Astrocyte (in vitro differentiated cells and primary cell): ENCODE data around the gene CTXND2. TPM values are rescaled to one million over a fixed set of nuclear protein-coding genes. Genes with fewer than 3 reads are reported as not detected.

ENCODE experiments used
- DNase-seq: peaks from one replicate; pipeline ENCODE4 v3.0.0-alpha.2; 2010; ENCODE audit warnings: low read depth
- FAIRE-seq: peaks from 2 replicates; lab custom pipeline; 2011; peaks lifted over from hg19 to GRCh38; lab: Jason Lieb, UNC
- H2AFZ ChIP-seq: 2 replicates; pipeline ENCODE4 v1.6.0; 2012; ENCODE audit warnings: low read depth, low read length, inconsistent platforms
- H3K27ac ChIP-seq: 2 replicates; pipeline ENCODE4 v1.5.1; 2011; ENCODE audit warnings: low read depth, low read length, inconsistent platforms
- H3K27me3 ChIP-seq: 2 replicates; pipeline ENCODE4 v1.6.0; 2011; ENCODE audit warnings: low read length, inconsistent platforms; ENCODE audit not compliant: insufficient read depth
- H3K36me3 ChIP-seq: 2 replicates; pipeline ENCODE4 v1.5.1; 2011; ENCODE audit warnings: low read length, inconsistent platforms; ENCODE audit not compliant: insufficient read depth
- H3K4me1 ChIP-seq: 2 replicates; pipeline ENCODE4 v1.5.1; 2011; ENCODE audit warnings: low read length, inconsistent platforms; ENCODE audit not compliant: insufficient read depth
- H3K4me2 ChIP-seq: 2 replicates; pipeline ENCODE4 v1.6.0; 2012; ENCODE audit warnings: low read length, inconsistent platforms
- H3K4me3 ChIP-seq: 2 replicates; pipeline ENCODE4 v1.5.1; 2011; ENCODE audit warnings: low read depth, mild to moderate bottlenecking, low read length, inconsistent platforms; ENCODE audit not compliant: insufficient read depth
- H3K79me2 ChIP-seq: 2 replicates; pipeline ENCODE4 v1.6.0; 2012; ENCODE audit warnings: mild to moderate bottlenecking, low read length, inconsistent platforms; ENCODE audit not compliant: insufficient read depth
- H3K9ac ChIP-seq: 2 replicates; pipeline ENCODE4 v1.6.0; 2012; ENCODE audit warnings: mild to moderate bottlenecking, low read length, inconsistent platforms
- H3K9me3 ChIP-seq: 2 replicates; pipeline ENCODE4 v1.5.1; 2012; ENCODE audit warnings: low read depth, mild to moderate bottlenecking, low read length, inconsistent platforms; ENCODE audit not compliant: insufficient read depth
- H4K20me1 ChIP-seq: 2 replicates; pipeline ENCODE4 v1.6.0; 2012; ENCODE audit warnings: low read length, inconsistent platforms; ENCODE audit not compliant: insufficient read depth
- H3K27ac Mint-ChIP-seq: one replicate; pipeline ENCODE4 v1.8.0; 2021; ENCODE audit warnings: mild to moderate bottlenecking, mixed read lengths; ENCODE audit not compliant: unreplicated experiment
- H3K27me3 Mint-ChIP-seq: one replicate; pipeline ENCODE4 v1.8.0; 2021; ENCODE audit warnings: low read depth, mixed read lengths; ENCODE audit not compliant: unreplicated experiment
- H3K36me3 Mint-ChIP-seq: one replicate; pipeline ENCODE4 v1.8.0; 2021; ENCODE audit warnings: low read depth, mixed read lengths; ENCODE audit not compliant: unreplicated experiment
- H3K4me1 Mint-ChIP-seq: one replicate; pipeline ENCODE4 v1.8.0; 2021; ENCODE audit warnings: low read depth, mixed read lengths; ENCODE audit not compliant: unreplicated experiment
- H3K4me3 Mint-ChIP-seq: one replicate; pipeline ENCODE4 v1.8.0; 2021; ENCODE audit warnings: mild to moderate bottlenecking, moderate library complexity, mixed read lengths; ENCODE audit not compliant: unreplicated experiment
- H3K9me3 Mint-ChIP-seq: one replicate; pipeline ENCODE4 v1.8.0; 2021; ENCODE audit warnings: mild to moderate bottlenecking, mixed read lengths; ENCODE audit not compliant: unreplicated experiment
- EZH2 ChIP-seq: IDR thresholded peaks from 2 replicates; pipeline ENCODE4 v1.6.1; 2012; ENCODE audit warnings: mild to moderate bottlenecking, low read length, inconsistent platforms; ENCODE audit not compliant: insufficient read depth
- total RNA-seq: library from RNA; stranded (reverse); gene quantifications from 2 replicates; pipeline ENCODE4 v1.2.1, GENCODE V29; 2021
- TF ChIP-seq, protein P1 (sequence below): IDR thresholded peaks from 2 replicates; pipeline ENCODE4 v1.5.1; 2011; ENCODE audit warnings: low read depth, mild to moderate bottlenecking, inconsistent platforms, low read length, moderate library complexity; ENCODE audit not compliant: insufficient read depth

The CTXND2 gene
- total RNA-seq, 1 donor from 2014 or later = not detected

DNA sequence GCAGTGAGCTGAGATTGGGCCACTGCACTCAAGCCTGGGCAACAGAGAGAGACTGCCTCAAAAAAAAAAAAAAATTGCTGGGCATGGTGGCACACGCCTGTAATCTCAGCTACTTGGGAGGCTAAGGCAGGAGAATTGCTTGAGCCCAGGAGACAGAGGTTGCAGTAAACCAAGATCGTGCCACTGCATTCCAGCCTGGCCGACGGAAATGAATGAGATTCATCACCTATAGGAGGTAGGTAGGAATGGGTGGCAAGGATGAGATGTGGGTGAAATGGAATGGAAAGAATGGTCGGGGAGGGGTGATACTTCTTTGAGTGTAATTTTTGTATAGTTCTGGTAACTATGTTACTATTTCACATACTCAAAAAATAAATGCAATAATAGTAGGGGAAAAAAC is 15.4 kb downstream of the CTXND2 start:
- Histone ChIP-seq H3K4me3 (no peak overlapping the region), H3K36me3 (no peaks in the 10 kb centered on the region), H3K79me2 (no peaks in the 10 kb centered on the region), H3K4me2 (no peak overlapping the region), H2AFZ (no peak overlapping the region), H3K9ac (no peak overlapping the region), H3K27ac (no peak overlapping the region), H4K20me1 (no peaks in the 10 kb centered on the region), H3K4me1 (no peaks in the 10 kb centered on the region), H3K9me3 (no peaks in the 10 kb centered on the region), H3K27me3 (peaks cover 1% of the 10 kb centered on the region)
- no peaks in the 10 kb centered on the region for H3K27me3 Mint-ChIP-seq
- H3K36me3 Mint-ChIP-seq = no peaks in the 10 kb centered on the region
- DNase-seq = no peak
- H3K4me1 Mint-ChIP-seq = no peaks in the 10 kb centered on the region
- H3K4me3 Mint-ChIP-seq = no peak overlapping the region
- H3K9me3 Mint-ChIP-seq = no peaks in the 10 kb centered on the region
- TF ChIP-seq EZH2 = no peak
- TF ChIP-seq, protein P1, sequence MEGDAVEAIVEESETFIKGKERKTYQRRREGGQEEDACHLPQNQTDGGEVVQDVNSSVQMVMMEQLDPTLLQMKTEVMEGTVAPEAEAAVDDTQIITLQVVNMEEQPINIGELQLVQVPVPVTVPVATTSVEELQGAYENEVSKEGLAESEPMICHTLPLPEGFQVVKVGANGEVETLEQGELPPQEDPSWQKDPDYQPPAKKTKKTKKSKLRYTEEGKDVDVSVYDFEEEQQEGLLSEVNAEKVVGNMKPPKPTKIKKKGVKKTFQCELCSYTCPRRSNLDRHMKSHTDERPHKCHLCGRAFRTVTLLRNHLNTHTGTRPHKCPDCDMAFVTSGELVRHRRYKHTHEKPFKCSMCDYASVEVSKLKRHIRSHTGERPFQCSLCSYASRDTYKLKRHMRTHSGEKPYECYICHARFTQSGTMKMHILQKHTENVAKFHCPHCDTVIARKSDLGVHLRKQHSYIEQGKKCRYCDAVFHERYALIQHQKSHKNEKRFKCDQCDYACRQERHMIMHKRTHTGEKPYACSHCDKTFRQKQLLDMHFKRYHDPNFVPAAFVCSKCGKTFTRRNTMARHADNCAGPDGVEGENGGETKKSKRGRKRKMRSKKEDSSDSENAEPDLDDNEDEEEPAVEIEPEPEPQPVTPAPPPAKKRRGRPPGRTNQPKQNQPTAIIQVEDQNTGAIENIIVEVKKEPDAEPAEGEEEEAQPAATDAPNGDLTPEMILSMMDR = no peak
- no peak overlapping the region for H3K27ac Mint-ChIP-seq
- FAIRE-seq = no peak

DNA sequence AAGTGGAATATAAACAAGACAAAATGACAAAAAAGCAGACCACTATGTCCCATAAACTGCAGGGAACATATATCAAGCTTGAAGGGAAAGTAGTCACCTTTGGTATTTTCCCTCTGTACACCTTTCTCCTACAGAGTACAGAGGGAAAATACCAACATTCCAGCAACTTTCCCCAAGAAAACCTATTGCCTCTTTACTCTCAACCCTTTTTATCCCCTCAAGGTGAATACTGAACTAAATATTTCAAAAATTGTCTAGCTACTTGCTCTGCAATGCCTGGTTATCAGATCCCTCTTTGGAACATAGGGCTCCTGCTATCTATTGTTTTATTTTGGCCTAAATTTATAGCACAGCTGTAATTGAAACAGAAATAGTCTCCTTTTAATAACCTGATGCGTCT is 15.8 kb downstream of the CTXND2 start:
- Histone ChIP-seq H3K4me1 (no peaks in the 10 kb centered on the region), H3K9me3 (no peaks in the 10 kb centered on the region), H3K36me3 (no peaks in the 10 kb centered on the region), H3K9ac (no peak overlapping the region), H3K27me3 (no peaks in the 10 kb centered on the region), H4K20me1 (no peaks in the 10 kb centered on the region), H3K4me3 (no peak overlapping the region), H3K27ac (no peak overlapping the region), H3K4me2 (no peak overlapping the region), H2AFZ (no peak overlapping the region), H3K79me2 (no peaks in the 10 kb centered on the region)
- Mint-ChIP-seq H3K27me3 (no peaks in the 10 kb centered on the region), H3K36me3 (no peaks in the 10 kb centered on the region), H3K4me1 (no peaks in the 10 kb centered on the region), H3K9me3 (no peaks in the 10 kb centered on the region), H3K27ac (no peak overlapping the region), H3K4me3 (no peak overlapping the region)
- TF ChIP-seq EZH2 = no peak
- TF ChIP-seq, protein P1 = no peak
- DNase-seq = no peak
- no peak for FAIRE-seq

DNA sequence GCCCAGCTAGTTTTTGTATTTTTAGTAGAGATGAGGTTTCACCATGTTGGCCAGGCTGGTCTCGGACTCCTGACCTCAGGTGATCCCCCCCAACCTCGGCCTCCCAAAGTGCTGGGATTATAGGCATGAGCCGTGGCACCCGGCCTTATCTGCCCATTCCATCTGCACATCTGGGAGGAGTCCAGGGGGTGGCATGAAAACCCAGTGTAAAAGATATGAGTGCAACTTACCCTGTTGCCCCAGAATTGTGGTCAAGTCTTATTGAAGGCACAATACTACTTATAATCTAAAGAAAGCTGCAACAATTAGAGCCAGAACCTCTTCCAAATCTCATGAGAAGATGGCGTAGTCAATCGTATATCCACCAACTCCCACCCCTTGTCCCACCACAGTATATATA is 18.4 kb downstream of the CTXND2 start:
- no peak overlapping the region for H3K9ac ChIP-seq
- Mint-ChIP-seq H3K9me3 (no peaks in the 10 kb centered on the region), H3K36me3 (no peaks in the 10 kb centered on the region), H3K27ac (no peak overlapping the region), H3K4me3 (no peak overlapping the region), H3K27me3 (no peaks in the 10 kb centered on the region), H3K4me1 (no peaks in the 10 kb centered on the region)
- no peaks in the 10 kb centered on the region for H4K20me1 ChIP-seq
- H3K4me1 ChIP-seq = no peaks in the 10 kb centered on the region
- FAIRE-seq = no peak
- no peak for DNase-seq
- no peak overlapping the region for H2AFZ ChIP-seq
- H3K4me2 ChIP-seq = no peak overlapping the region
- TF ChIP-seq, protein P1 = no peak
- no peak for TF ChIP-seq EZH2
- no peak overlapping the region for H3K4me3 ChIP-seq
- no peak overlapping the region for H3K27ac ChIP-seq
- no peaks in the 10 kb centered on the region for H3K9me3 ChIP-seq
- no peaks in the 10 kb centered on the region for H3K36me3 ChIP-seq
- no peaks in the 10 kb centered on the region for H3K79me2 ChIP-seq
- no peaks in the 10 kb centered on the region for H3K27me3 ChIP-seq
